ENCODE measurements around the gene CYP2D6.
"Not testable (repeated sequence)": the region's sequence is repeated elsewhere in the genome, so short reads cannot be mapped to it uniquely, and the experiment has no call there.

DNA sequence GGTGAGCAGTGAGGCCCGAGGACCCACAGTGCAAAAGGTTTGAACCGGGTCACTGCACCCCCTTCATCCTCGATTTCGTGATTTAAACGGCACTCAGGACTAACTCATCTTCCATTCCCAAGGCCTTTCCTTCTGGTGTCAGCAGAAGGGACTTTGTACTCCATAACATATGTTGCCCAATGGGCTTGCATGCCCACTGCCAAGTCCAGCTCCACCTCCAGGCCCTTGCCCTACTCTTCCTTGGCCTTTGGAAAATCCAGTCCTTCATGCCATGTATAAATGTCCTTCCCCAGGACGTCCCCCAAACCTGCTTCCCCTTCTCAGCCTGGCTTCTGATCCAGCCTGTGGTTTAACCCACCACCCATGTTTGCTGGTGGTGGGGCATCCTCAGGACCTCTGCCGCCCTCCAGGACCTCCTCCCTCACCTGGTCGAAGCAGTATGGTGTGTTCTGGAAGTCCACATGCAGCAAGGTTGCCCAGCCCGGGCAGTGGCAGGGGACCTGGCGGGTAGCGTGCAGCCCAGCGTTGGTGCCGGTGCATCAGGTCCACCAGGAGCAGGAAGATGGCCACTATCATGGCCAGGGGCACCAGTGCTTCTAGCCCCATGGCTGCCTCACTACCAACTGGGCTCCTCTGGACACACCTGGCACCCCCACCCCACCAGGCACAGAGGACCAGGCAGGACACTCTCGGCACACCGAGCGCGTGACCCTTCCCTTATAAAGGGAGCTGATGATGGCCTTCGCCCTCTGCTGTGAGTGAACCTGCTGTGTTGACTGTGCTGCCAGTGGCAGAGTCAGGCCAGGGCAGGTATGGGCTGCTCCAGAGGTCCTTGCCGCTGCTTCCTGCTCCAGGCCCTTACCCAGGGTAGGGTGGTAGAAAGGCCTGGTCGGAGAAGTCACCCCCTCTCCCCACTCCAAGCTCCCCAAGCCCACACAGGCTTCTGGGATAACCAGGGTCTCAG lies 13.5 kb upstream of the CYP2D6 start:
- TF ChIP-seq CTCF (IDR thresholded peaks at IDR 0.05; ENCODE audit: low read length); EZH2 (IDR thresholded peaks at IDR 0.05; ENCODE audit: borderline replicate concordance, low read length): not testable (repeated sequence)

Measured in OCI-LY1 (cell line).